ENCODE data around the gene TANGO6.

GRCh38 chr16:68960910-68961309 is 117.6 kb downstream of the TANGO6 start:
- TF ChIP-seq CTCF (IDR thresholded peaks at IDR 0.05; ENCODE audit: control extremely low read depth in 1 of 3, insufficient read depth in 1 of 3, low read depth in 1 of 3, low read length in 3 of 3) (no peak), ATF3 (IDR thresholded peaks at IDR 0.05; ENCODE audit: insufficient read depth, low read depth, low read length) (no peak), TEAD4 (IDR thresholded peaks at IDR 0.05; ENCODE audit: low read depth, low read length) (no peak), ZNF274 (IDR thresholded peaks at IDR 0.05; ENCODE audit: borderline replicate concordance, extremely low read depth, low read length) (no peak), POLR2A (IDR thresholded peaks at IDR 0.05; ENCODE audit: control extremely low read depth in 1 of 2, low read depth in 2 of 2, low read length in 2 of 2) (no peak), SIRT6 (IDR thresholded peaks at IDR 0.05; ENCODE audit: low read length) (no peak), SIN3A (conservative IDR thresholded peaks at IDR 0.05 in 1 of 2, IDR thresholded peaks at IDR 0.05 in 1 of 2; ENCODE audit: low read depth in 1 of 2, low read length in 2 of 2) (no peak)
